Measurements from ENCODE around the gene ETNPPL.

GRCh38 chr4:108772402-108772801, 9.5 kb upstream of the ETNPPL start:
- TF ChIP-seq CTCF (conservative IDR thresholded peaks at IDR 0.05; ENCODE audit: low read depth, low read length) (no peak), EZH2 (IDR thresholded peaks at IDR 0.05; ENCODE audit: borderline replicate concordance, low read depth, low read length, poor library complexity, severe bottlenecking) (no peak)
